Mesendoderm (in vitro differentiated cells): ENCODE results near the gene UTRN.

Experiments used
- DNase-seq: peaks from one replicate; pipeline ENCODE4 v3.0.0; 2013
- H2AK5ac ChIP-seq: 2 replicates; pipeline ENCODE4 v1.6.1; 2013; ENCODE audit warnings: low read length, inconsistent platforms
- H2BK120ac ChIP-seq: 2 replicates; pipeline ENCODE4 v1.6.1; 2013; ENCODE audit warnings: low read depth, mild to moderate bottlenecking, low read length, moderate library complexity, mixed read lengths
- H2BK15ac ChIP-seq: replicated peaks from 2 replicates; pipeline ENCODE4 v1.6.1; 2013; ENCODE audit warnings: low read depth, mild to moderate bottlenecking, moderate library complexity
- H2BK5ac ChIP-seq: 2 replicates; pipeline ENCODE4 v1.6.1; 2013; ENCODE audit warnings: low read length, inconsistent platforms
- H3K18ac ChIP-seq: 2 replicates; pipeline ENCODE4 v1.6.1; 2013; ENCODE audit warnings: mild to moderate bottlenecking, low read length, mixed read lengths
- H3K23ac ChIP-seq: one replicate; pipeline ENCODE4 v1.6.1; 2013; ENCODE audit warnings: low read length
- H3K27ac ChIP-seq: 2 replicates; pipeline ENCODE4 v1.5.1; 2013; ENCODE audit warnings: low read depth, mild to moderate bottlenecking, inconsistent platforms, low read length, moderate library complexity
- H3K27me3 ChIP-seq: 2 replicates; pipeline ENCODE4 v1.6.1; 2013; ENCODE audit warnings: low read length, control low read depth, mild to moderate bottlenecking, inconsistent platforms; ENCODE audit not compliant: insufficient read depth, poor library complexity
- H3K36me3 ChIP-seq: 2 replicates; pipeline ENCODE4 v1.6.1; 2013; ENCODE audit warnings: low read length, inconsistent platforms; ENCODE audit not compliant: control insufficient read depth, insufficient read depth
- H3K4ac ChIP-seq: one replicate; pipeline ENCODE4 v1.6.1; 2013; ENCODE audit warnings: low read depth, mild to moderate bottlenecking, low read length, moderate library complexity
- H3K4me1 ChIP-seq: 2 replicates; pipeline ENCODE4 v1.6.1; 2013; ENCODE audit warnings: low read depth, low read length, inconsistent platforms; ENCODE audit not compliant: control insufficient read depth
- H3K4me2 ChIP-seq: 2 replicates; pipeline ENCODE4 v1.6.1; 2013; ENCODE audit warnings: low read length
- H3K4me3 ChIP-seq: 2 replicates; pipeline ENCODE4 v1.5.1; 2013; ENCODE audit warnings: mild to moderate bottlenecking, low read length
- H3K56ac ChIP-seq: one replicate; pipeline ENCODE4 v1.6.1; 2013; ENCODE audit warnings: low read length
- H3K79me1 ChIP-seq: 2 replicates; pipeline ENCODE4 v1.6.1; 2013; ENCODE audit warnings: low read length, inconsistent platforms
- H3K79me2 ChIP-seq: 2 replicates; pipeline ENCODE4 v1.6.1; 2013; ENCODE audit warnings: mild to moderate bottlenecking, low read length; ENCODE audit not compliant: control insufficient read depth, insufficient read depth
- H3K9ac ChIP-seq: 2 replicates; pipeline ENCODE4 v1.6.1; 2013; ENCODE audit warnings: low read length, inconsistent platforms
- H4K5ac ChIP-seq: one replicate; pipeline ENCODE4 v1.6.1; 2013; ENCODE audit warnings: low read length
- H4K8ac ChIP-seq: one replicate; pipeline ENCODE4 v1.6.1; 2013; ENCODE audit warnings: low read depth, mild to moderate bottlenecking, control low read depth, low read length, moderate library complexity
- WGBS: extraction: QIAGEN DNeasy Blood & Tissue Kit; methylation state at CpG from one replicate; pipeline ENCODE4 v1.1.7; 2013; ENCODE audit warnings: low lambda C conversion rate, missing lambda C conversion rate; ENCODE audit not compliant: insufficient coverage; ENCODE audit errors: extremely low coverage; 5-methylcytosine and 5-hydroxymethylcytosine counted together

The UTRN gene

GRCh38 chr6:144284478-144284782 is 705 bp upstream of the UTRN start:
- Histone ChIP-seq H3K27me3 (no peaks in the 10 kb centered on the region), H3K4ac (no peak overlapping the region), H3K27ac (peak overlapping the region; percentile 99), H3K36me3 (no peaks in the 10 kb centered on the region), H3K4me1 (peaks cover 8% of the 10 kb centered on the region), H3K23ac (no peak overlapping the region), H3K79me1 (peaks cover 2% of the 10 kb centered on the region), H2BK5ac (no peak overlapping the region), H3K79me2 (no peaks in the 10 kb centered on the region), H4K8ac (peak overlapping the region; percentile 31), H2BK120ac (no peak overlapping the region), H3K4me3 (peak overlapping the region; percentile 65), H3K56ac (peak overlapping the region; percentile 91), H3K18ac (peak overlapping the region; percentile 57), H4K5ac (no peak overlapping the region), H3K9ac (peak overlapping the region; percentile 76), H3K4me2 (peak overlapping the region; percentile 77), H2BK15ac (no peak overlapping the region), H2AK5ac (no peak overlapping the region)
- WGBS: no CpG with 5 or more reads among the region's 7 CpGs
- DNase-seq: no peak

DNA sequence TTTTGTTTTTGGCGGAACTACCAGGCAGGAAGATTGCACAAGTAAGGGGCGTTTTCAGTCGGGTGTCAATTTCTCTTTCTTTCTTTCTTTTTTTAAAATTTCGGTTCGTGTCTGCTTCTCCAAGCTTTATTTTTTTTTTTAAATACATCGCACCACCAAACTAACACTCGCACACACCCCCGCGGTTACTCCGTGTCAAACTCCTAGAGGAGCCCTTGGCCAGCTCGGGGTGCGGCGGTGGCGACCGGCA is 338 bp downstream of the UTRN start:
- H3K18ac ChIP-seq: peak overlapping the region; percentile 16
- H3K4ac ChIP-seq: no peak overlapping the region
- peak overlapping the region; percentile 76 for H3K9ac ChIP-seq
- no peak for DNase-seq
- no peak overlapping the region for H2AK5ac ChIP-seq
- H2BK15ac ChIP-seq: no peak overlapping the region
- no peaks in the 10 kb centered on the region for H3K36me3 ChIP-seq
- H3K79me1 ChIP-seq: peaks cover 2% of the 10 kb centered on the region
- H3K27me3 ChIP-seq: no peaks in the 10 kb centered on the region
- H3K4me3 ChIP-seq: peak overlapping the region; percentile 89
- H3K4me2 ChIP-seq: peak overlapping the region; percentile 87
- H3K56ac ChIP-seq: peak overlapping the region; percentile 91
- H3K4me1 ChIP-seq: peaks cover 8% of the 10 kb centered on the region
- H3K79me2 ChIP-seq: no peaks in the 10 kb centered on the region
- no peak overlapping the region for H4K5ac ChIP-seq
- peak overlapping the region; percentile 1 for H3K23ac ChIP-seq
- no peak overlapping the region for H4K8ac ChIP-seq
- no CpG with 5 or more reads among the region's 15 CpGs for WGBS
- peak overlapping the region; percentile 99 for H3K27ac ChIP-seq
- H2BK120ac ChIP-seq: no peak overlapping the region
- H2BK5ac ChIP-seq: no peak overlapping the region

GRCh38 chr6:144285798-144286502 is 815 bp downstream of the UTRN start:
- H3K27ac ChIP-seq: peak overlapping the region; percentile 83
- WGBS: no CpG with 5 or more reads among the region's 51 CpGs

DNA sequence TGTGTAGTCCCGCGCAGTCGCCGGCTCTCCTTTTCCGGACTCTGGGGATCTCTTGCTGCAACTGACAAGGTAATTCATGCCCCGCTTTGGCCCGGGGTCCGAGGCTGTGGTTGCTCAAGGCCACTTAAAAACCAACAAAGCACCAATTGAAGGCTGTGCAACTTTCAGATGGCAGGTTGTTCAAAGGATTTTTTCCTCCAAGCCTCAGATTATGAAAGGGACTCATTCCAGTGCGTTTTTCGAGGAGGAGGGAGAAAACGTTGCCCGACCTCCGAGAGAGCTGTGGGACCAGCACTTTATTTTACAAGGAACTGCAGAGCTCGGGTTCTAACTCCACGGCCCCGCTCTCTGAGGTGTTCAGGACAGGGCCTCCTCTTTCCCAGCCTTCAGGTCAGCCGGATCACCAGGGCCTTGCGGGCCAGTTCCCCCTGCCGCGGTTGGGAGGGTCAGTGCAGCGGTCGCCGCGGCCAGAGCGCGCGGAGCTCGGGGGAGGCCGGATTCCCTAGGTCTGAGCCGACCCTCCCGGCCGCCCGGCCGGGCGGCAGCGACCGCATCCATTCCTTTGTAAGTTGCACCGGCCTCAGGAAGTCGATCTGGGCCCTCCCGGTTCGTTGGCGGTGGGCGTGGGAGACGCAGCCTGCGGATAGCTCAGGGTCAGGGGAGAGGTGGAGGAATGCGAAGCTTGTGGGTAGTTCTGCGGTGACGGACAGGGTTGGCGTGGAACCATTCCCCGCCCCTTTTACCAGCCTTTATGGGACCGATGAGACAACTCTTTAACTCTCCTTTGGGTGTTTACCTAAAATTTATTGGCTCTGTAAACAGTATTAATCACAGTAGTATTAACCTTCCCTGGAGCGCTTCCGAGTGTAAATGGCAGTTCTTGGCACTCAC is 1.6 kb downstream of the UTRN start:
- peak overlapping the region; percentile 91 for H3K56ac ChIP-seq
- DNase-seq: peak; percentile 94
- no peak overlapping the region for H2AK5ac ChIP-seq

More at GRCh38 chr6:144285798-144286502, 815 bp downstream of the UTRN start:
- peaks cover 2% of the 10 kb centered on the region for H3K79me1 ChIP-seq
- H3K23ac ChIP-seq: peak overlapping the region; percentile 32
- no peaks in the 10 kb centered on the region for H3K79me2 ChIP-seq
- H4K5ac ChIP-seq: no peak overlapping the region
- no peaks in the 10 kb centered on the region for H3K27me3 ChIP-seq
- peak overlapping the region; percentile 77 for H3K4me2 ChIP-seq
- peak overlapping the region; percentile 91 for H3K56ac ChIP-seq
- H3K9ac ChIP-seq: peak overlapping the region; percentile 76
- peak; percentile 82 for DNase-seq
- H3K4me3 ChIP-seq: peak overlapping the region; percentile 89
- H3K4ac ChIP-seq: no peak overlapping the region
- no peak overlapping the region for H4K8ac ChIP-seq
- H3K36me3 ChIP-seq: no peaks in the 10 kb centered on the region
- H2BK15ac ChIP-seq: no peak overlapping the region
- no peak overlapping the region for H2AK5ac ChIP-seq
- no peak overlapping the region for H2BK5ac ChIP-seq
- H2BK120ac ChIP-seq: no peak overlapping the region
- H3K4me1 ChIP-seq: peaks cover 8% of the 10 kb centered on the region
- peak overlapping the region; percentile 63 for H3K18ac ChIP-seq

DNA sequence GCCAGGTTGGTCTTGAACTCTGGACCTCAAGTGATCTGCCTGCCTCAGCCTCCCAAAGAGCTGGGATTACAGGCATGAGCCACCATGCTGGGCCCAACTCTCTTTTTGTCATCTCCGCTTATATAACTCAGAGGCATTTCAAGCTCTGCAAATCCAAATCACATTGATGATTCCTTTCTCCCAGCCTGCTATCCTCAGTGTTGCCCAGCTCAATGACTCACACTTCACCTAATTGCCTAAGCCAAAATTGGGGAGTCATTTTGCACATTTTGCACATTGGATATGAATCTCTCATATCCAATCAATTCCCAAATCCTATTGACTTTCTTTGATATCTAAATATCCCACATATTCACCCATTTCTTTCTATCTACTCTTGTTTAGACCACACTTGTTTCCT is 3.9 kb downstream of the UTRN start:
- Histone ChIP-seq H4K5ac (no peak overlapping the region), H3K4ac (no peak overlapping the region), H3K27me3 (no peaks in the 10 kb centered on the region), H3K9ac (no peak overlapping the region), H3K18ac (no peak overlapping the region), H3K79me1 (peaks cover 2% of the 10 kb centered on the region), H2BK15ac (no peak overlapping the region), H2AK5ac (no peak overlapping the region), H3K27ac (no peak overlapping the region), H3K4me3 (no peak overlapping the region), H3K4me1 (peaks cover 5% of the 10 kb centered on the region), H3K23ac (no peak overlapping the region), H2BK5ac (no peak overlapping the region), H3K79me2 (no peaks in the 10 kb centered on the region), H3K56ac (no peak overlapping the region), H3K36me3 (no peaks in the 10 kb centered on the region), H3K4me2 (no peak overlapping the region), H4K8ac (no peak overlapping the region), H2BK120ac (no peak overlapping the region)
- DNase-seq: no peak
- WGBS: no CpG with 5 or more reads among the region's 1 CpG

More for the DNA sequence above, 1.6 kb downstream of the UTRN start:
- peak overlapping the region; percentile 48 for H3K4ac ChIP-seq
- peak overlapping the region; percentile 76 for H3K9ac ChIP-seq
- peak overlapping the region; percentile 89 for H3K4me3 ChIP-seq
- H3K36me3 ChIP-seq: no peaks in the 10 kb centered on the region
- H2BK15ac ChIP-seq: no peak overlapping the region
- peak overlapping the region; percentile 32 for H3K23ac ChIP-seq
- H3K18ac ChIP-seq: peak overlapping the region; percentile 63
- no peak overlapping the region for H4K5ac ChIP-seq
- no peaks in the 10 kb centered on the region for H3K27me3 ChIP-seq
- H3K79me2 ChIP-seq: no peaks in the 10 kb centered on the region
- WGBS: no CpG with 5 or more reads among the region's 53 CpGs
- peaks cover 8% of the 10 kb centered on the region for H3K4me1 ChIP-seq
- H2BK5ac ChIP-seq: no peak overlapping the region
- peaks cover 2% of the 10 kb centered on the region for H3K79me1 ChIP-seq
- no peak overlapping the region for H4K8ac ChIP-seq
- peak overlapping the region; percentile 77 for H3K4me2 ChIP-seq
- H3K27ac ChIP-seq: peak overlapping the region; percentile 83
- no peak overlapping the region for H2BK120ac ChIP-seq
